H1 (cell line): ENCODE data around the gene COL16A1.

Experiments
- ASH2L ChIP-seq: fragments of 200-600, 300-600 bp; sonication (generic); IDR thresholded peaks from one replicate; pipeline ENCODE4 v1.7.1; 2017; ENCODE audit warnings: low read length
- BRCA1 ChIP-seq: IDR thresholded peaks from 2 replicates; pipeline ENCODE4 v1.6.1; 2012; ENCODE audit warnings: low read depth, low read length, improper control_type of control experiment
- GABPA ChIP-seq: IDR thresholded peaks from 2 replicates; pipeline ENCODE4 v1.6.1; 2011; ENCODE audit warnings: mild to moderate bottlenecking, low read length, moderate library complexity, borderline replicate concordance; ENCODE audit not compliant: insufficient read depth
- HDAC2 ChIP-seq, 2 experiments: fragments of 300-600 bp in 1 of 2; sonication (generic) in 1 of 2; IDR thresholded peaks; 2 replicates each; pipeline ENCODE4 v1.6.1; 2011 to 2012; ENCODE audit warnings: low read depth in 2 of 2, low read length in 2 of 2, mild to moderate bottlenecking in 2 of 2, moderate library complexity in 2 of 2, borderline replicate concordance in 1 of 2, inconsistent platforms in 1 of 2
- JUN ChIP-seq: IDR thresholded peaks from 2 replicates; pipeline ENCODE4 v1.6.1; 2011; ENCODE audit warnings: low read depth, mild to moderate bottlenecking, improper control_type of control experiment, low read length
- JUND ChIP-seq: IDR thresholded peaks from 2 replicates; pipeline ENCODE4 v1.6.1; 2011; ENCODE audit warnings: mild to moderate bottlenecking, improper control_type of control experiment, low read length
- POLR2A ChIP-seq, 2 experiments: IDR thresholded peaks; 1 replicate in 1 of 2; 2 replicates in 1 of 2; pipeline ENCODE4 v1.6.1; 2011; ENCODE audit warnings: low read depth in 2 of 2, low read length in 2 of 2, mild to moderate bottlenecking in 2 of 2; ENCODE audit errors: control extremely low read depth in 1 of 2
- POLR2AphosphoS5 ChIP-seq: IDR thresholded peaks from 2 replicates; pipeline ENCODE4 v1.6.1; 2011; ENCODE audit warnings: low read depth, low read length
- RBBP5 ChIP-seq: IDR thresholded peaks from 2 replicates; pipeline ENCODE4 v1.7.1; 2012; ENCODE audit warnings: low read depth, mild to moderate bottlenecking, inconsistent platforms, low read length, moderate library complexity, borderline replicate concordance
- SP2 ChIP-seq: IDR thresholded peaks from 2 replicates; pipeline ENCODE4 v1.6.1; 2012; ENCODE audit warnings: mild to moderate bottlenecking, low read length, inconsistent platforms
- TCF12 ChIP-seq: IDR thresholded peaks from 2 replicates; pipeline ENCODE4 v1.6.1; 2011; ENCODE audit warnings: low read depth, mild to moderate bottlenecking, low read length
- TF ChIP-seq, protein P1 (sequence below), 3 experiments: IDR thresholded peaks; 1 replicate in 2 of 3; 2 replicates in 1 of 3; pipeline versions ENCODE4 v1.5.1 to v1.6.1; 2011; ENCODE audit warnings: low read length in 3 of 3, mild to moderate bottlenecking in 3 of 3, inconsistent platforms in 2 of 3, low read depth in 1 of 3, moderate library complexity in 1 of 3; ENCODE audit not compliant: insufficient read depth in 1 of 3; ENCODE audit errors: control extremely low read depth in 1 of 3
- TF ChIP-seq, protein P2 (sequence below): IDR thresholded peaks from 2 replicates; pipeline ENCODE4 v1.6.1; 2011; ENCODE audit warnings: low read depth, mild to moderate bottlenecking, low read length; ENCODE audit not compliant: insufficient read depth

DNA sequence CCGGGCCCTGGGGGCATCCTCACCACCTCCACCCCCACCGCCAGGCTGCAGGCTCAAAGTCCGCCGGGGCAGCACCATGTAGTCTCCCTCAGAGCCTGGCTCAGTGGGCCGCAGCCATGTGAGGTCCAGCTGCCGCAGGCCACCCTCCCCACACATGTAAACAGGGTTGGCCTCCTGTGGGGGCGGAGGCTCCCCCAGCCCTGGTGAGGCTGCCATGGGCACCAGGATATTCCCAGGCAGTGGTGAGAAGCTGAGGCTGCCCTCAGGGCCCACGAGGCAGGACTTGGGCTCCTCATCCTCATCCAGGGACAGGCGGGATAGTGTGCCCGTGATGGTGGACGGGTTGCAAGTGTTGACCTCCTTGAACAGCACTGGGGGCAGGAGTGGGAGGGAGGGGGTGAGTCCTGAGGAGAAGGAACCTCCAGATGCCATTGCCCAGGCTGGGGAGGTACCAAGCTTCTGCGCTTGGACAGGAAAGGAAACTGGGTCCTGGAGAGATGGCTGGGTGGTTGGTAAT lies 27.3 kb upstream of the COL16A1 start:
- no peak for TF ChIP-seq RBBP5
- TF ChIP-seq, protein P1, sequence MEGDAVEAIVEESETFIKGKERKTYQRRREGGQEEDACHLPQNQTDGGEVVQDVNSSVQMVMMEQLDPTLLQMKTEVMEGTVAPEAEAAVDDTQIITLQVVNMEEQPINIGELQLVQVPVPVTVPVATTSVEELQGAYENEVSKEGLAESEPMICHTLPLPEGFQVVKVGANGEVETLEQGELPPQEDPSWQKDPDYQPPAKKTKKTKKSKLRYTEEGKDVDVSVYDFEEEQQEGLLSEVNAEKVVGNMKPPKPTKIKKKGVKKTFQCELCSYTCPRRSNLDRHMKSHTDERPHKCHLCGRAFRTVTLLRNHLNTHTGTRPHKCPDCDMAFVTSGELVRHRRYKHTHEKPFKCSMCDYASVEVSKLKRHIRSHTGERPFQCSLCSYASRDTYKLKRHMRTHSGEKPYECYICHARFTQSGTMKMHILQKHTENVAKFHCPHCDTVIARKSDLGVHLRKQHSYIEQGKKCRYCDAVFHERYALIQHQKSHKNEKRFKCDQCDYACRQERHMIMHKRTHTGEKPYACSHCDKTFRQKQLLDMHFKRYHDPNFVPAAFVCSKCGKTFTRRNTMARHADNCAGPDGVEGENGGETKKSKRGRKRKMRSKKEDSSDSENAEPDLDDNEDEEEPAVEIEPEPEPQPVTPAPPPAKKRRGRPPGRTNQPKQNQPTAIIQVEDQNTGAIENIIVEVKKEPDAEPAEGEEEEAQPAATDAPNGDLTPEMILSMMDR (IDR thresholded peaks at IDR 0.05; ENCODE audit: control extremely low read depth in 1 of 3, insufficient read depth in 1 of 3, low read depth in 1 of 3, low read length in 3 of 3) = no peak
- TF ChIP-seq BRCA1 = no peak
- no peak for TF ChIP-seq POLR2A (IDR thresholded peaks at IDR 0.05; ENCODE audit: control extremely low read depth in 1 of 2, low read depth in 2 of 2, low read length in 2 of 2)
- no peak for TF ChIP-seq TCF12
- TF ChIP-seq GABPA = no peak
- no peak for TF ChIP-seq SP2
- TF ChIP-seq POLR2AphosphoS5 = no peak
- TF ChIP-seq JUN = no peak
- TF ChIP-seq HDAC2 (IDR thresholded peaks at IDR 0.05; ENCODE audit: borderline replicate concordance in 1 of 2, low read depth in 2 of 2, low read length in 2 of 2) = no peak
- no peak for TF ChIP-seq JUND
- TF ChIP-seq, protein P2, sequence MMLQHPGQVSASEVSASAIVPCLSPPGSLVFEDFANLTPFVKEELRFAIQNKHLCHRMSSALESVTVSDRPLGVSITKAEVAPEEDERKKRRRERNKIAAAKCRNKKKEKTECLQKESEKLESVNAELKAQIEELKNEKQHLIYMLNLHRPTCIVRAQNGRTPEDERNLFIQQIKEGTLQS = no peak
- no peak for TF ChIP-seq ASH2L
